Thymus (tissue), 11 donors: ENCODE results near the gene RUVBL2. TPM values are rescaled to one million over a fixed set of nuclear protein-coding genes. Genes with fewer than 3 reads are reported as not detected.
"Not testable (repeated sequence)": the region's sequence is repeated elsewhere in the genome, so short reads cannot be mapped to it uniquely, and the experiment has no call there.

ENCODE experiments used
- DNase-seq, 9 donors: peaks; one replicate each; pipeline ENCODE4 v3.0.0-alpha.2; 2013; ENCODE audit warnings: low spot score in 9 of 9, low read depth in 6 of 9, missing footprints in 1 of 9
- H3K27ac ChIP-seq, 2 donors: one replicate each; pipeline ENCODE4 v1.5.1; 2013; ENCODE audit warnings: control low read depth in 1 of 2, low read depth in 1 of 2, low read length in 1 of 2, mild to moderate bottlenecking in 1 of 2, moderate library complexity in 1 of 2
- H3K27me3 ChIP-seq, 2 donors: one replicate each; pipeline ENCODE4 v1.5.1; 2013; ENCODE audit warnings: low read length in 1 of 2; ENCODE audit not compliant: control insufficient read depth in 2 of 2, insufficient read depth in 1 of 2
- H3K36me3 ChIP-seq, 2 donors: one replicate each; pipeline ENCODE4 v1.5.1; 2013; ENCODE audit warnings: low read length in 1 of 2, mild to moderate bottlenecking in 1 of 2, moderate library complexity in 1 of 2; ENCODE audit not compliant: control insufficient read depth in 2 of 2, insufficient read depth in 2 of 2
- H3K4me1 ChIP-seq, 2 donors: one replicate each; pipeline ENCODE4 v1.5.1; 2013; ENCODE audit warnings: low read length in 2 of 2; ENCODE audit not compliant: control insufficient read depth in 2 of 2, insufficient read depth in 2 of 2
- H3K4me3 ChIP-seq, 2 donors: one replicate each; pipeline ENCODE4 v1.5.1; 2013; ENCODE audit warnings: low read length in 2 of 2, control low read depth in 1 of 2, mild to moderate bottlenecking in 1 of 2
- H3K9me3 ChIP-seq, 2 donors: one replicate each; pipeline ENCODE4 v1.5.1; 2013; ENCODE audit warnings: low read length in 1 of 2, mild to moderate bottlenecking in 1 of 2; ENCODE audit not compliant: control insufficient read depth in 2 of 2, insufficient read depth in 1 of 2
- WGBS: extraction: QIAGEN DNeasy Blood & Tissue Kit; methylation state at CpG from one replicate; pipeline ENCODE4 v1.1.7; 2013; 5-methylcytosine and 5-hydroxymethylcytosine counted together
- polyA plus RNA-seq: library from polyadenylated mRNA; stranded (reverse); fragments of 200-250 nt; gene quantifications from one replicate; pipeline ENCODE4 v1.2.3, GENCODE V29; 2013
- total RNA-seq: library from RNA; stranded (reverse); fragments of 120-200 nt; gene quantifications from one replicate; pipeline ENCODE4 v1.2.4, GENCODE V29; 2013
- donor health status: healthy.

Gene RUVBL2
- total and polyA plus RNA-seq, 2 donors: 52.0 to 107 TPM

DNA sequence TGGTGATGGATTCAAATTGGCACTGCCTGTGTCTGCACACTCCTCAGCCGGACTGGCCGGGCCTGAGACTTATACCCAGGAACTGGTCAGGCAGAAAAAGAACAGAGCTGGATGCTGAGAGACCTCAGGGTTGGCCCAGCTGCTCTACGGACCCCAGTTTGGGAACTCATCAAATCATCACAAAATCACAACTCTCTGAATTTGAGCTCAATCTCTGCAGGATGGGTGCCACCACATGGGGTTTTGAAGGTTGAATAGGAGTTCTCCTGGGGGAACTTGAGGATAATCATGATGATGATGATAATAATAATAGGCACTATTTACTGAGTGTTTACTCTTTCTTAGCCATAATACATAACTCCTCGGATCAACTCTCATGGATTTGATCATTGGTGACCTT, 49.0 kb downstream of the RUVBL2 start:
- not testable (repeated sequence) for DNase-seq, H3K27me3 ChIP-seq, H3K27ac ChIP-seq, H3K4me3 ChIP-seq, H3K9me3 ChIP-seq, H3K36me3 ChIP-seq, H3K4me1 ChIP-seq
- WGBS: 97% methylated on average over 4 of the region's 4 CpGs

DNA sequence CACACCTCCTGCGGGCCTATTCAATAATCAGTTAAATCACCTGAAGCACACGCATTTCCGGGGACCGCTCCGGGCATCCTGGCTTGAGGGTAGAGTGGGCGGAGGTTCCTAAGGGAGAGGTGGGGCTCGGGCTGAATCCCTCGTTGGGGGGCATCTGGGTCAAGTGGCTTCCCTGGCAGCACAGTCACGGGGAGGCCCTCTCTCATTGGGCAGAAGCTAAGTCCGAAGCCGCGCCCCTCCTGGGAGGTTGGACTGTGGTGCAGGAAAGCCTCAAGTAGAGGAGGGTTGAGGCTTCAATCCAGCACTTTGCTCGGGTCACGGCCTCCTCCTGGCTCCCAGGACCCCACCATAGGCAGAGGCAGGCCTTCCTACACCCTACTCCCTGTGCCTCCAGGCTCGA, 49.9 kb downstream of the RUVBL2 start, which contains the start of gene CGB5:
CGB5 (plus strand) TSS at position 301 of the 400 bp plus-strand sequence. CDS start 362 bp downstream, outside the sequence.
- 82% methylated on average over 15 of the region's 15 CpGs for WGBS
- not testable (repeated sequence) for H3K4me1 ChIP-seq, H3K4me3 ChIP-seq, H3K36me3 ChIP-seq, H3K27me3 ChIP-seq, DNase-seq, H3K27ac ChIP-seq, H3K9me3 ChIP-seq

DNA sequence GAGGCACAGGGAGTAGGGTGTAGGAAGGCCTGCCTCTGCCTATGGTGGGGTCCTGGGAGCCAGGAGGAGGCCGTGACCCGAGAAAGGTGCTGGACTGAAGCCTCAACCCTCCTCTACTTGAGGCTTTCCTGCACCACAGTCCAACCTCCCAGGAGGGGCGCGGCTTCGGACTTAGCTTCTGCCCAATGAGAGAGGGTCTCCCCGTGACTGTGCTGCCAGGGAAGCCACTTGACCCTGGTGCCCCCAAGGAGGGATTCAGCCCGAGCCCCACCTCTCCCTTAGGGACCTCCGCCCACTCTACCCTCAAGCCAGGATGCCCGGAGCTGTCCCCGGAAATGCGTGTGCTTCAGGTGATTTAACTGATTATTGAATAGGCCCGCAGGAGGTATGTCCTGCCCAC, 55.3 kb downstream of the RUVBL2 start, which contains the start of gene CGB8:
CGB8 (minus strand) TSS at position 101 of the 400 bp plus-strand sequence. CDS start 372 bp downstream, outside the sequence.
- H3K27ac ChIP-seq, H3K27me3 ChIP-seq, H3K9me3 ChIP-seq, H3K4me1 ChIP-seq, H3K4me3 ChIP-seq, DNase-seq, H3K36me3 ChIP-seq: not testable (repeated sequence)
- 84% methylated on average over 12 of the region's 12 CpGs for WGBS

DNA sequence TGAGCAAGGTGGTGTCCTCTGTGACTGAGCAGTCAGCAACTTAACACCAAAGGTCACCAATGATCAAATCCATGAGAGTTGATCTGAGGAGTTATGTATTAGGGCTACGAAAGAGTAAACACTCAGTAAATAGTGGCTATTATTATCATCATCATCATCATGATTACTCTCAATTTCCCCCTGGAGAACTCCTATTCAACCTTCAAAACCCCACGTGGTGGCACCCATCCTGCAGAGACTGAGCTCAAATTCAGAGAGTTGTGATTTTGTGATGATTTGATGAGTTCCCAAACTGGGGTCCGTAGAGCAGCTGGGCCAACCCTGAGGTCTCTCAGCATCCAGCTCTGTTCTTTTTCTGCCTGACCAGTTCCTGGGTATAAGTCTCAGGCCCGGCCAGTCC, 56.1 kb downstream of the RUVBL2 start:
- H3K27ac ChIP-seq, H3K4me3 ChIP-seq, H3K4me1 ChIP-seq, H3K27me3 ChIP-seq, DNase-seq, H3K36me3 ChIP-seq, H3K9me3 ChIP-seq: not testable (repeated sequence)
- 84% methylated on average over 3 of the region's 4 CpGs for WGBS

DNA sequence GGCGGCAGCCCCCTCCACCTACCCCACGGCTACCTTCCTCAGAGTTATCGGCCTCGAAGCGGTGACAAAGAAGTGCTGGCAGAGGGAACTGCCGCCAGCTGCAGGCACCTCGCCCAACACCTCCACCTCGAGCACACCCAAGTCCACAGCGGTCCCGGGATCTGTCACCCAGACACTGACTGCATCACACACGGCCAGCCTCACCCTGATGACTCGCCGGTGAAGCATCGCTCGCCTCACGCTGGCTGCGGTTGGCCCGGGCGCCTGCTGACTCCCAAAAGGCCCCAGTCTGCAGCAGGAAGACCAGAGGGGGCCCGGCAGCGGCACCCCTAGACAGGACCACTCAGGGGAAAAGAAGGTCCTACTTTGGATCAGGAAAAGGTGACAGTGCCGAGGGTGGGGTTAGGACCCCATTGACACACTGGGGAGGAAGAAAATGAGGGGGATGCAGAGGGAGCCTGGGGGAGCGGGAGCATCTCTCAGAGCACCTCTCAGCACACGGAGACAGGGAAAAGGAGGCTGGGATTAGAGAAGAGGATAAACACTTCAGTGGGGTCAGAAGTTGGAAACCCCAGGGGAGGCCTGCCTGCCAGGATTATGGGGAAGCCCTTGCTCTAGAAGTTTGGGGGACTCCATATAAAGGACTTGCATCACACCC, 56.8 kb downstream of the RUVBL2 start:
- not testable (repeated sequence) for H3K4me3 ChIP-seq, H3K4me1 ChIP-seq, H3K9me3 ChIP-seq, H3K27ac ChIP-seq, H3K36me3 ChIP-seq, DNase-seq
- 88% methylated on average over 24 of the region's 24 CpGs for WGBS
- peaks cover 3 to 11% of the 10 kb centered on the region in 2 donors for H3K27me3 ChIP-seq

DNA sequence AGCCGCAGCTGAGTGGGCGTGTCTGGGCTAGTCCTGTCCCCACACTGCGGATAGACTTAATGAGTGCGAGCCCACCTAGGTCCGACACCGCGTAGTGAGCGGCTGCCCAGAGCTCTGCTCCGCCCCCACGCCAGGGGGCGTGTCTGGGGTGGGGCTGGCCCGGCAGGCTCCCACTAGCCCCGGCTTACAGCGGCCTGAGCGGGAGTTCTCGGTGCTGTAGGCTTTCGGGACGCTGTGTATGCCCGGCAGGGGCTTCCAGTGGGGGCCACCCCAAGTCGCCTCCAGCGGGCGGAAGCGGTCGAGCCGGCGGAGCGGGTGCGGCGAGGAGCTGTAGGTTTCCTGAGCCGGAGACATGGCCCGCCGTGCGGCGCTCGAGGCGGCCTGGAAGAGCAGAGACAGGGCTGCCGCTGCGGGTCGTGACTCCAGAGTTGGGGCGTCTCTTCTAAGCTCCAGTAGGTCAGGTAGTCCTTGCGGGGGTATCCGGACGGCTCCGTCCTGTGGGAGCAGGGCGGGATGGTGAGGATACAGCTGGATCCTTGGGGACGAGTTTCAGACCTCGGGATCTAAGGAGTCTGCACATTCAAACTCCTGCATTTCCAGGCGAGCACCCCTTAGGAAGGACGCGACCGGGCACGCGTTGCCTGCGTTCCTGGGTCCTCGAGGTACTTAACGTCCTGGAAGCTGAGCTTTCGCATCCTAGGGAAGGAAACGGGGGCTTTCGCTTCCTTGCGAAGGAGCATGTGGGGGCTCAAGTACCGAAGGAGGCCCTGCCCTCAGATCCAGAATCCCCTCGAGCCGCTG, 62.6 kb downstream of the RUVBL2 start:
- H3K36me3 ChIP-seq: no peaks in the 10 kb centered on the region
- peaks cover 31 to 64% of the 10 kb centered on the region in 2 donors for H3K27me3 ChIP-seq
- H3K27ac ChIP-seq: no peak overlapping the region
- H3K4me3 ChIP-seq: peak overlapping the region; percentile 10 to 48
- H3K4me1 ChIP-seq: peaks cover 0 to 20% of the 10 kb centered on the region in 2 donors
- 1% methylated on average over 63 of the region's 63 CpGs for WGBS
- no peaks in the 10 kb centered on the region for H3K9me3 ChIP-seq
- peak in 4 of 9 donors; percentile 12 to 33 (median 22) for DNase-seq

DNA sequence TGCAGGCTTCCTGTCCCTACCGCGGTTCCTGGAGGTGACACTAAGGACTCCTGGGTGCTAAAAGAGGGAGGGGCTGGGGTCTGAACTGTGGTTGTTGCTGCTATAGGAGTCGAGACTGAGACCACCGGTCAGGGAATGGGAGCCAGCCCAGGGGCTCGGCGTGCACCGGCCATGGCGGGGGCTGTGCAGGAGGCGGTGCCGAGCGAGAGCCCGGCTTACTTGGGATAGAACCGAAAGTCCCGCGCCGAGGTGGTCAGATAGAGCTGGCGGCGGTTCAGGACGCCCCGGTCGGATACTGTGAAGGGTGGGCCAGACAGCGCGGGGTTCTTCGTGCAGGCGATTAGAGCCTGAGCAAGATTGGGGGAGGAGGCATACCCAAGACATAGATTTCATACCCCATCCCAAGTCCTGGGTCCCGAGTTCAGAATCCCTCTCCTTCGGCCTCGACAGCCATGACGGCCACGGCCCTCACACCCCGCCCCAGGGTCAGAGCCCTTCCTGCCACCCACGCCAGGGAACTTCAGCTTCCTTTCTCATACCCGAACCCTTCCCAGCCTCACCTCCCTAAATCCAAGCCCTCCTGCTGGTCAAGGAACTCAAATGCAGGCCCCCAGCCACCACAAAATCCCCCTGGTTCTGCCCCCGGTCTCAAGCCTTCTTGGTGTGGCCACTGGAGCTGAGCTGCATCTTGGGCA, 63.4 kb downstream of the RUVBL2 start:
- DNase-seq, H3K9me3 ChIP-seq: not testable (repeated sequence)

DNA sequence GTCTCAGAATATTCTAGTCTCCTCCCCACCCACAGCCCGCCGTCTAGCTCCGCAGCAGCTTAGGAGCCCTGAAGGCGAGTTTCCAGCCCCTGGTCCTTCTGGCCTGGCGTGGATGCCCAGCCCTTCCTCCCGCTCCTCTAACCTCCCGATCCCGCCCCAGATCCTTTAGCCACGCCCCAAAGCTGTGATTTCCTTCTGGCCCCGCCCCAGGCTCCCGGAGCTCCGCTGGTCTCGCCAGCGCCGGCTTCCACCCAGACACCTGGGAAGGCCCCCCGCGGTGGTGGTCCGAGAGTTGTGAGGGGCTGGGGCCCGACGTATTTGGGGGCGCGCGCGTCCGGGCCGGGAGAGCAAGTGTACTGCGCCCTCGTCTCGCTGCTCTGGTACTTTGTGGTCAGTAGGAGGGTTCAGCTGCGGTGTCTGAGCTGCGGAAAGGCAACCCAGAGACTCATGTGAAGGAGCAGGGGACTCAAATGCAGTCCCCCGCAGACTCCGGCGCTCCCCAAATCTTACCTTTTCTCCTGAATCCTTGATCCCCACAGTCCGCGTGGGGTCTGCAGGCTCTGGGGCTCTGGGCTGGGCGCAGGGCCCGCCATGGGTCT, 64.0 kb downstream of the RUVBL2 start, which contains the start of gene CGB7:
CGB7 (minus strand) TSS at position 114 of the 599 bp plus-strand sequence. CDS start 2,374 bp downstream, outside the sequence.
- no peaks in the 10 kb centered on the region for H3K9me3 ChIP-seq
- H3K4me3 ChIP-seq: peak within 1 kb of the TSS in 1 of 2 donors; percentile 48
- 4% methylated on average over 38 of the region's 38 CpGs for WGBS
- no peak for DNase-seq
- H3K4me1 ChIP-seq: peaks cover 0 to 20% of the 10 kb centered on the region in 2 donors
- H3K36me3 ChIP-seq: no peaks in the 10 kb centered on the region
- H3K27me3 ChIP-seq: peaks cover 31 to 78% of the 10 kb centered on the region in 2 donors
- no peak within 1 kb of the TSS for H3K27ac ChIP-seq

More for the DNA sequence above, 63.4 kb downstream of the RUVBL2 start:
- H3K4me1 ChIP-seq: peaks cover 0 to 20% of the 10 kb centered on the region in 2 donors
- peaks cover 31 to 71% of the 10 kb centered on the region in 2 donors for H3K27me3 ChIP-seq
- H3K27ac ChIP-seq, H3K36me3 ChIP-seq: not testable (repeated sequence)
- WGBS: 4% methylated on average over 34 of the region's 34 CpGs
- peak overlapping the region in 1 of 2 donors; percentile 48 for H3K4me3 ChIP-seq
